Activated T-cell treated with anti-CD3 and anti-CD28 coated beads for 4 hours (primary cell): ENCODE results near the gene EML3.
A peak's percentile ranks its signal among the peaks of the same experiment; 100 is the strongest.
"Not testable (repeated sequence)": the region's sequence is repeated elsewhere in the genome, so short reads cannot be mapped to it uniquely, and the experiment has no call there.

Experiments used
- DNase-seq: peaks from one replicate; pipeline ENCODE4 v3.0.0-alpha.2; 2020

Gene EML3, protein sequence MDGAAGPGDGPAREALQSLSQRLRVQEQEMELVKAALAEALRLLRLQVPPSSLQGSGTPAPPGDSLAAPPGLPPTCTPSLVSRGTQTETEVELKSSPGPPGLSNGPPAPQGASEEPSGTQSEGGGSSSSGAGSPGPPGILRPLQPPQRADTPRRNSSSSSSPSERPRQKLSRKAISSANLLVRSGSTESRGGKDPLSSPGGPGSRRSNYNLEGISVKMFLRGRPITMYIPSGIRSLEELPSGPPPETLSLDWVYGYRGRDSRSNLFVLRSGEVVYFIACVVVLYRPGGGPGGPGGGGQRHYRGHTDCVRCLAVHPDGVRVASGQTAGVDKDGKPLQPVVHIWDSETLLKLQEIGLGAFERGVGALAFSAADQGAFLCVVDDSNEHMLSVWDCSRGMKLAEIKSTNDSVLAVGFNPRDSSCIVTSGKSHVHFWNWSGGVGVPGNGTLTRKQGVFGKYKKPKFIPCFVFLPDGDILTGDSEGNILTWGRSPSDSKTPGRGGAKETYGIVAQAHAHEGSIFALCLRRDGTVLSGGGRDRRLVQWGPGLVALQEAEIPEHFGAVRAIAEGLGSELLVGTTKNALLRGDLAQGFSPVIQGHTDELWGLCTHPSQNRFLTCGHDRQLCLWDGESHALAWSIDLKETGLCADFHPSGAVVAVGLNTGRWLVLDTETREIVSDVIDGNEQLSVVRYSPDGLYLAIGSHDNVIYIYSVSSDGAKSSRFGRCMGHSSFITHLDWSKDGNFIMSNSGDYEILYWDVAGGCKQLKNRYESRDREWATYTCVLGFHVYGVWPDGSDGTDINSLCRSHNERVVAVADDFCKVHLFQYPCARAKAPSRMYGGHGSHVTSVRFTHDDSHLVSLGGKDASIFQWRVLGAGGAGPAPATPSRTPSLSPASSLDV

DNA sequence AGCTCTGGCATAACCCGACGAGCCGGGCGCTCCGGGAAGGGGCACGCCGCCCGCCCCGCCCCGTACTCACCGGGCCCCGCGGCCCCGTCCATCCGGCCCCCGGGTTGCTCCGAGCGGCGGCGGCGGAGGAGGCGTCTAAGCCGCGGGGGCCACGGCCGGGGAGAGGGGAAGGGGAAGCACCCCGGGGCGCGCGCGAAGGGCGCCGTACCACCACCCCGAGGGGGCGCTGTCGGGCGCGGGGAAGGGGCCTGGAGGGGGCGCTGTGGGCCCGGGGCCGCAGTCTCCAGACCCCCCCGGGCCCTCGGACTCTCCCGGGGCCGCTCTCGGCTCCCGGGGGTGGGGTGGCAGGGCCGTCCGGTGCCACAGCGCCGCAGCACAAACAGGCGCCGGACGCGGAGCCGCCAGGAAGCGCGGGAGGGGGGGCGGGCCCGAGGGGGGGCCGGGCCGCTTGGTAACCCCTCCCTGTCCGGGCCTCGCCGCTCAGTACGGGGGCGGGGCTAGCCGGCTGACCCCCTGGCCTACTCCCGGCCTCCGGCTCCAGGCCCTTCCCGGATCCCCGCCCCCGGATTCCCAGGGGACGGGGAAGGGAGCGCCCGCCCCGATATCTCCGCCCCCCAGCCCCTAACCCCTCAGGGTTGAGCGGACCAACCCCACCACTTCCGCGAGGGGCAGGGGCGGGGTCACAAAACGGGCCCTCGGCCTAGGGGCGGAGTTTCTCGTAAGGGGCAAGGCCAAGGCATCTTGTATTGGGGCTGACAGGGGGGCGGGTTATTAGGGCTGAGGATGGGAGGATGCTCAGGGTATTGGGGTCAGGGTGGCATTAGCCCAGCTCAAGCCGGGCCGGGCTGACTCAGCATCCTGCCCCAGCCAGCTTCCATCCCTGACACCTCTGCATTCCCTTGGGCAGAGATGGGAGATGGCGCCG, at the start of gene EML3, which contains the start of gene ROM1:
Gene EML3 (minus strand): TSS at position 410 of the 925 bp plus-strand sequence. CDS start 318 bp downstream, at position 92.
Gene ROM1 (plus strand): TSS at position 892 of the 925 bp plus-strand sequence. CDS start 25 bp downstream, at position 917.
- DNase-seq: peak; percentile 86

DNA sequence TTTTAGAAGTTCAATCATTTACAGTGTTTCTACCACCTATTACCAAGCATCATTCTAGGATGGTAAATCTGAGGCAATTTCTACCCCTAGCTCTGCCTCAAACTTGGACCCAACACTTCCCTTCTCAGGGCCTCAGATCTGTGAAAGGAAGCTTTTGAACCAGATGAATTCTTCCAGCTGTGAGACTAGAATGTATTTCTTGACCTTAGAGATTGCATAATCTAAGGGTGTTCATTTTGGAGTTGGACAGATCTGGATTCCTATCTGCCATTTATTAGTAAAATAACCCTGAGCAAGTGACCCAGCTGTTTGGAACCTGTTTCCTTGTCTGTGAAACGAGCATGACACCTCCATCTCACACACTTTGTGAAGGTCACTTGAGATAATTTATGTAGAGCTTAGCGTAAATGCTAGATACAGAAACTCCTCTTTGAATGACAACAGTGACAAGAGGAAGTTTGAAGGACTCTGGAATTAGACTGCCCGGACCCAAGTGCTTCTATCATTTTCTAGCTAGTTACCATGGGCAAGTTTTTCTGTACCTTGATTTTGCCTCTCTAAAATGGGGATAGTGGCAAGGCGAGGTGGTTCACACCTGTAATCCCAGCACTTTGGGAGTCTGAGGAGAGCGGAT, 44.3 kb upstream of the EML3 start:
- no peak for DNase-seq

- no peak for DNase-seq
These were observed 41.7 kb upstream of the EML3 start for GRCh38 chr11:62654297-62654696.

DNA sequence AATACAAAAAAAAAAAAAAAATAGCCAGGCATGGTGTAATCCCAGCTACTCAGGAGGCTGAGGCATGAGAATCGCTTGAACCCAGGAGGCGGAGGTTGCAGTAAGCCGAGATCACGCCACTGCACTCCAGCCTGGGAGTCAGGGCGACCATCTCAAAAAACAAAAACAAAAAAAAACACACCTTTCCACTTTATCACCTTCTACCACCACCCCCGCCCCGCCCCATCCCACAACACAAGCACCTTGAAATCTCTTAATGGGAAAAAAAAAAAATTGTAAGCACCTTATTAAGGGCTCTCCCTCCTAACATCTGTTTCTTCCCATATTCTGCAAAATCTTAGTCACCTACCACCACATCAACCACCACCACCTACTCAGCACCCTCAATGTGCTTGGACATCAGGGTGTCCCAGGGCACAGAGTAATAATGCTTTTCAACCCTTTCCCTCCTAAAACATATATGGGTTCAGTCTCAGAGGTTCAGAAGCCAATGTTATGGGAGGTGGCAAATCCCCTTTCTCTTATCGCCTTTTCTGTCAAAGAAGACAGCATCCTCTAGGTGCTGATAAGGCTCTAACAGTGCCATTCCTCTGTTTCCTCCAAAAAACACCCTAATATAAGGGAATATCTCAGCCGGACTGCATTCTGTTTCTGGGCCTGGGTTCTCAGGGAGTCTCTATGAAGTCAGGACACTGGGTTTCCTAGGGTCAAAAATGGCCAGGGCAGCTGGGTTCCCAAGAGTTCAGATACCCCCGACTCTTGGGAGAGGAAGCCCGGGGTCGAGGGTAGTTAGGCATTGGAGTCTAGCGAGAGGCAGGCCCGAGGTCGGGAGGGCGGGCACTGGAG, 39.8 kb upstream of the EML3 start:
- no peak for DNase-seq

DNA sequence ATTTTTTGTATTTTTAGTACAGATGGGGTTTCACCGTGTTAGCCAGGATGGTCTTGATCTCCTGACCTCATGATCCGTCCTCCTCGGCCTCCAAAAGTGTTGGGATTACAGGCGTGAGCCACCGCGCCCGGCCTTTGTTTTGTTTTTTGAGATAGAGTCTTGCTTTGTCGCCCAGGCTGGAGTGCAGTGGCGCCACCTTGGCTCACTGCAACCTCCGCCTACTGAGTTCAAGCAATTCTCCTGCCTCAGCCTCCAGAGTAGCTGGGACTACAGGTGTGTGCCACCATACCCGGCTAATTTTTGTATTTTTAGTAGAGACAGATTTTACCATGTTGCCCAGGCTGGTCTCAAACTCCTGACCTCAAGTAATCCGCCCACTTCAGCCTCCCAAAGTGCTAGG, 37.7 kb upstream of the EML3 start:
- not testable (repeated sequence) for DNase-seq

GRCh38 chr11:62649486-62649885, 36.9 kb upstream of the EML3 start:
- DNase-seq: no peak

- DNase-seq: no peak
These were observed 36.4 kb upstream of the EML3 start for GRCh38 chr11:62648967-62649364.

DNA sequence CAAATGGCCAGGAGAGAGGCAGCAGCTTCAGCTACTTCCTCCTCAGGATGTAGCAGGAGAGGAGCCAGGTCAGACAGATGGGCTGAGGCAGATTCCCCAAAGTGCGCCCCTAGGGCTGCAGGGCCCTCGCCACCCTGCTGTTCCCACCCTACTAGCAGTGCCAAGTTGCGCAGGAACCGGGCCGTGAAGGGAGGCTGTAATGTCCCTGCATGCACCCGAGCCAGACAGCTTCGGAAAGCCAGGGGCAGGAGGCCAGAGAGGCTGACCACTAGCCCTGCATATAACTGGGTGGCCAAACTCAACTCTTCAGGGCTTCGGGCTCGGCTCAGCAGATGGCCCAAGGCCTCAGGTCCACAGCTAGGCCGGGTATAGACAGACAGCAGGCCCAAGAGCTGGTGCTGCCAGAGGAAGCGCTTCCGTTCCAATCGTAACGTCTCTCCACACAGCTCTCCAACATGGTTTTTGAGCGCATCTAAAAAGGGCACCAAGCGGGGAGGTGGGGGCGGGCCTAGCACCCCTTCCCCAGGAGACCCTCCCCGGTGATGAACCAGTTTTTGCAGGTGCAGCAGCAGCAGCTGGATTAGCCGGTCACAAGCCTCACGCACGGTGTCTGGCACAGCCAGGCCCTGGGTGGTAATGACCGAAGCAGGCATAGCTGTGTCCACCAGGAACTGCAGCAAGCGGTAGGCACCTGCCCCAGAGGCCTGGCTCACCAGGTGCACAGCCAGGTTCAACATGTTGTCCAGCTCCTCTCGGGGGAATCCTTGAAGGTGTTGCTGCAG, 35.8 kb upstream of the EML3 start:
- DNase-seq: no peak

- no peak for DNase-seq
These were observed 35.0 kb upstream of the EML3 start for GRCh38 chr11:62647609-62648005.

- no peak for DNase-seq
These were observed 34.4 kb upstream of the EML3 start for GRCh38 chr11:62646825-62647608.

DNA sequence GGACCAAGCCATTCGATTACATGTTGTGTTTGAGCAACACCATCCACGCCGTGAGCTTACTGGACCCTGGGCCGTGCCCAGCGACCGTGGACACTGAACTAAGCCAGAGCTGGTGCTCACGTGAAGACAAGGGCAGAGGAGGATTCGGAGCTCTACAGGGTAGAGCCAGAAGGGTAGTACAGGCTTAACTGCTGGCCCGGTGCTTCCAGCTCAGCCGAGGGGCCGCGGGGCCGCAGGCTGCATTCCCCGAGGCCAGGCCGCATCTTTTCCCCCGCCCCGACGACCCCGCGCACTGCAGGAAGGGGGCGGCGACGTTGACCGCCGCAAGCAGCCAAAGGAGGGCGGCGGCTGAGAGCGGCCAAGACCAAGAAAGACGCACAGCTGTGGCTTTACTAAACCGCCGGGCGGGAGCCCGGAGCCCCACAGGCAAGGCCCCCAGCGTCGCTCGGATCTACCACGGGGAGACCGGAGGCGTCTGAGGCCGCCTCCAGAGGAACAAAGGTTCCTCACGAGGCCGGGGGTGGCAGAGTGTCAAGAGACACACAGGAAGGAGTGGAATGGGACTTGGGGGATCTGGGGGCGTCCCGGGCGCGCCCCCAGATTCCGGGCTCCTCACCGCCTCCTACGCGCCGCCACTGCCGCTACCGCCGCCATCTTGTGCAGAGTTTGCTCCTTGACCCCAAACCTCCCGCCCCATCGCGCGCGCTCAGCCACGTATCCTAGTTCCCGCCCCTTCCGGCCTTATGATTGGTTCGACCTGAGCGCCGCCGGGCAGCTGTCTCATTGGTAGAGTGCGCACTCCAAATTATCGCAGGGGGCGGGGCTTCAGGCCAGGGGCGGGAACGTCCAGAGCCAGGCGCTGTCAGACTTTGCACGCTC, 33.6 kb upstream of the EML3 start, which contains the start of gene GANAB:
Gene GANAB (minus strand): TSS at position 668 of the 879 bp plus-strand sequence. CDS start 14 bp downstream, at position 654.
- peak; percentile 99 for DNase-seq

GRCh38 chr11:62645671-62645945, 33.0 kb upstream of the EML3 start:
- DNase-seq: no peak

DNA sequence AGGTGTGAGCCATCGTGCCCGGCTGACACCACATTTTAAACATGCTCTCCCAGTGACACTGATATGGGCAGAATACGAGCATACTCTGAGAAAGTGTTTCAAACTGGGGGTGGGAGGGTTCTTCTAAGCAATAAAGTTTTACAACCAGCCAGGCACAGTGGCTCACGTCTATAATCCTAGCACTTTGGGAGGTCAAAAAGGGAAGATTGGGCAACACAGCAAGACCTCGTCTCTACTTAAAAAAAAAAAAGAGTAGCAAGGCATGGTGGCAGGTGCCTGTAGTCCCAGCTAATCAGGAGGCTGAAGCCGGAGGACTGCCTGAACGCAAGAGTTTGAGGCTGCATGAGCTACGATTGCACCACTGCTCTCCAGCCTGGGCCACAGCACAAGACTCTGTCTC, 31.6 kb upstream of the EML3 start:
- no peak for DNase-seq

GRCh38 chr11:62632492-62632891, 19.9 kb upstream of the EML3 start:
- DNase-seq: no peak

GRCh38 chr11:62627713-62628112, 15.1 kb upstream of the EML3 start:
- no peak for DNase-seq

DNA sequence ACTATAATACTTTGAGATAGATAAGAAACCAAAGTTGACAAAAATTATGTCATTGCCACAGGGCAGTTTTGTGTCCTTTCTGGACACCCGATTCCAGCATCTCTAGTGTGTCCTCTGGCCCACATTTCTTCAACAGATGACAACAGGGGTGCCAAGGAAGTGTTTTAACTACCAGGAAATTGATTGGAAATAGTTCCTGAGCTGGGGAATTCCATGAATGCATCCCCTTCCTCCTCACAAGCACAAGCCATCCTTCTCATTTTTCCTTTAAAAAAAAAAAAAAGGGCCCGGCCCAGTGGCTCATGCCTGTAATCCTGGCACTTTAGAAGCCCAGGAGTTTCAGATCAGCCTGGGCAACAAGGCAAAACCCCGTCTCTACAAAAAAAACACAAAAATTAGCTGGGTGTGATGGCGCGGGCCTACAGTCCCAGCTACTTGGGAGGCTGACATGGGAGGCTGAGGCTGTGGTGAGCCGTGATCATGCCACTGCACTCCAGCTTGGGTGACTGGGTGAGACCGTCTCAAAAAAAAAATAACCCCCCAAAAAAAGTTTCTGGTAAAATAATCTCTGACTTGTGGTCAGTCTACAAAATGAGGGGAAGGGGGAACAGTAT, 10.0 kb upstream of the EML3 start:
- DNase-seq: no peak

- DNase-seq: peak; percentile 98
These were observed 9.2 kb upstream of the EML3 start, which contains the start of gene B3GAT3 for GRCh38 chr11:62621567-62622470. TSS of gene B3GAT3 (minus strand) at chr11:62621986. CDS start at chr11:62621947, 39 bp downstream.
